Measurements from ENCODE around the gene SLC66A2.

DNA sequence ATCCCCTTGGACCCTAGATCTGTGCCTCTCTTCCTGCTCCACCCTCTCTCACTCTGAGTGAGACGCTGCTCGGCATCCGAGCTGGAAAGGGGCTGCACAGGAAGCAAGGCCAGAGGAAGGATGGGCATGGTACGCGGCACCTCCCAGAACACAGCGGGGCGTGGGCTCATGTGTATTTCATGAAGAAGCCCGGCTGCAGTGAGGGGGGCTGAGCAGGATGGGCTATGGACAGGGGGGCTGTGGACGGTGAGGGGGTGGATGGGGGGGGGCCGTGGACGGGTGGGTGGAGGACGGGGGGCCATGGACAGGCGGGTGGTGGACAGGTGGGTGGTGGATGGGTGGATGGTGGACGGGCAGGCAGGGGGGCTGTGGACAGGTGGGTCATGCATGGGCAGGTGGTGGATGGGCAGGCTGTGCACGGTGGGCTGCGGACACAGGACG lies 28.5 kb downstream of the SLC66A2 start:
- TF ChIP-seq, protein P1, sequence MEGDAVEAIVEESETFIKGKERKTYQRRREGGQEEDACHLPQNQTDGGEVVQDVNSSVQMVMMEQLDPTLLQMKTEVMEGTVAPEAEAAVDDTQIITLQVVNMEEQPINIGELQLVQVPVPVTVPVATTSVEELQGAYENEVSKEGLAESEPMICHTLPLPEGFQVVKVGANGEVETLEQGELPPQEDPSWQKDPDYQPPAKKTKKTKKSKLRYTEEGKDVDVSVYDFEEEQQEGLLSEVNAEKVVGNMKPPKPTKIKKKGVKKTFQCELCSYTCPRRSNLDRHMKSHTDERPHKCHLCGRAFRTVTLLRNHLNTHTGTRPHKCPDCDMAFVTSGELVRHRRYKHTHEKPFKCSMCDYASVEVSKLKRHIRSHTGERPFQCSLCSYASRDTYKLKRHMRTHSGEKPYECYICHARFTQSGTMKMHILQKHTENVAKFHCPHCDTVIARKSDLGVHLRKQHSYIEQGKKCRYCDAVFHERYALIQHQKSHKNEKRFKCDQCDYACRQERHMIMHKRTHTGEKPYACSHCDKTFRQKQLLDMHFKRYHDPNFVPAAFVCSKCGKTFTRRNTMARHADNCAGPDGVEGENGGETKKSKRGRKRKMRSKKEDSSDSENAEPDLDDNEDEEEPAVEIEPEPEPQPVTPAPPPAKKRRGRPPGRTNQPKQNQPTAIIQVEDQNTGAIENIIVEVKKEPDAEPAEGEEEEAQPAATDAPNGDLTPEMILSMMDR (conservative IDR thresholded peaks at IDR 0.05): no peak
- TF ChIP-seq ZFX (IDR thresholded peaks at IDR 0.05): no peak

Data from C4-2B (cell line).